ENCODE results near the gene MYOF. TPM values are rescaled to one million over a fixed set of nuclear protein-coding genes. Genes with fewer than 3 reads are reported as not detected.

MYOF gene
- total and polyA plus RNA-seq, 2 of the 8 experiments (the other 6 are each of a cell fraction or from before 2014, with no cell fraction given) = 0.98 to 2.3 TPM

- Histone ChIP-seq H2BK12ac (ENCODE audit: low read depth, low read length) (peak overlapping the region; percentile 95), H4K5ac (ENCODE audit: insufficient read length, low read depth, low read length) (no peak overlapping the region), H3K23me2 (ENCODE audit: low read depth, low read length) (no peaks in the 10 kb centered on the region; the same call in 1 of the 2 replicates), H3K9ac (replicated peaks in 1 of 4; ENCODE audit: extremely low read depth in 1 of 4, low read depth in 3 of 4, low read length in 3 of 4) (peak overlapping the region in 3 of 4 experiments; percentile 2 to 57 (median 15); a peak in 4 of 7 replicates), H3K27me3 (replicated peaks in 1 of 4; ENCODE audit: control insufficient read depth in 3 of 4, extremely low read depth in 1 of 4, insufficient read depth in 3 of 4, low read length in 3 of 4) (no peaks in the 10 kb centered on the region), H4K20me1 (replicated peaks in 1 of 2; ENCODE audit: control insufficient read depth in 1 of 2, insufficient read depth in 2 of 2, low read length in 2 of 2) (no peaks in the 10 kb centered on the region), H2BK15ac (ENCODE audit: low read length) (peak overlapping the region; percentile 9; the same call in 1 of the 2 replicates), H2BK20ac (ENCODE audit: low read length) (peak overlapping the region; percentile 57; the same call in 1 of the 2 replicates), H3K9me3 (ENCODE audit: insufficient read depth in 2 of 2, low read depth in 1 of 2, low read length in 1 of 2) (no peaks in the 10 kb centered on the region), H4K91ac (replicated peaks; ENCODE audit: insufficient read length, low read length) (peak overlapping the region; percentile 56), H3K14ac (ENCODE audit: insufficient read length) (no peak overlapping the region), H3K4me1 (replicated peaks in 1 of 4; ENCODE audit: control insufficient read depth in 3 of 4, insufficient read depth in 4 of 4, low read length in 3 of 4) (peaks cover 8 to 22% (median 10%) of the 10 kb centered on the region in 4 experiments; a peak in 6 of 7 replicates), H3K79me2 (ENCODE audit: control insufficient read depth in 1 of 2, insufficient read depth in 2 of 2, low read length in 2 of 2) (no peaks in the 10 kb centered on the region), H2BK120ac (replicated peaks; ENCODE audit: low read depth, low read length) (no peak overlapping the region), H4K8ac (ENCODE audit: extremely low read depth, insufficient read depth, low read length) (peak overlapping the region; percentile 72; the same call in 1 of the 2 replicates), H2AK5ac (ENCODE audit: low read depth, low read length) (peak overlapping the region; percentile 55; the same call in 1 of the 2 replicates), H3K23ac (ENCODE audit: insufficient read length) (no peak overlapping the region), H2AFZ (ENCODE audit: low read length) (no peak overlapping the region), H3K4me3 (ENCODE audit: extremely low read depth in 1 of 4, insufficient read depth in 2 of 4, low read depth in 3 of 4, low read length in 4 of 4) (peak overlapping the region in 2 of 4 experiments; percentile 7 to 29; a peak in 2 of 8 replicates), H3K36me3 (ENCODE audit: control insufficient read depth in 2 of 4, insufficient read depth in 4 of 4, low read length in 3 of 4) (no peaks in the 10 kb centered on the region), H3K18ac (ENCODE audit: extremely low read depth, low read length) (no peak overlapping the region), H3K56ac (replicated peaks; ENCODE audit: insufficient read length, low read depth, low read length) (no peak overlapping the region), H3K4me2 (ENCODE audit: insufficient read depth in 1 of 2, low read depth in 2 of 2, low read length in 2 of 2) (peak overlapping the region; percentile 12 to 65; a peak in 3 of 4 replicates), H2BK5ac (ENCODE audit: low read depth, low read length) (peak overlapping the region; percentile 87), H3K79me1 (ENCODE audit: low read depth, low read length) (no peaks in the 10 kb centered on the region), H3K4ac (replicated peaks; ENCODE audit: insufficient read length, low read depth, low read length) (no peak overlapping the region), H3K27ac (ENCODE audit: low read depth, low read length) (peak overlapping the region; percentile 83)
- ChIA-PET POLR2A (ENCODE audit: partially characterized antibody) (interaction anchor here (2.3 to 2.5 kb wide), 2 partner anchors 9 to 12 kb away, joined by 16 to 22 read pairs; no protein-coding TSS in a partner anchor), CTCF (ENCODE audit: partially characterized antibody) (interaction anchor here (0.6 to 4.4 kb wide), 10 partner anchors 10 to 71 kb away, joined by 3 to 29 read pairs (median 6); partner anchors contain the start of gene MYOF)
- WGBS, 2 experiments (ENCODE audit: extremely low coverage in 1 of 2, insufficient coverage in 1 of 2, insufficient read length in 1 of 2, insufficient replicate concordance in 2 of 2, low coverage in 1 of 2, low lambda C conversion rate in 2 of 2, missing lambda C conversion rate in 1 of 2) = 6% methylated on average over 8 of the region's 8 CpGs; no CpG with 5 or more reads in 1 of the 2 experiments
- peak; percentile 98 for FAIRE-seq
- DNase-seq (ENCODE audit: low read depth in 1 of 2, low spot score in 2 of 2) = peak; percentile 84 to 88
- TF ChIP-seq PHF8 (conservative IDR thresholded peaks at IDR 0.05; ENCODE audit: low read depth, low read length) = no peak; the same call in 1 of the 2 replicates
- peak; percentile 87 for TF ChIP-seq TBP (IDR thresholded peaks at IDR 0.05; ENCODE audit: low read depth, low read length)
- TF ChIP-seq NRF1 (IDR thresholded peaks at IDR 0.05; ENCODE audit: low read depth, low read length) = no peak
- 0 out of 2 replicates have a peak, but pooled peaks have one; percentile 12 for TF ChIP-seq USF2 (IDR thresholded peaks at IDR 0.05; ENCODE audit: low read length)
- TF ChIP-seq NANOG (IDR thresholded peaks at IDR 0.05; ENCODE audit: insufficient read depth, low read depth, low read length, poor library complexity, severe bottlenecking) = peak; percentile 56
- 0 out of 2 replicates have a peak, but pooled peaks have one; percentile 25 for TF ChIP-seq SRF (IDR thresholded peaks at IDR 0.05; ENCODE audit: low read depth, low read length)
- TF ChIP-seq GABPA (IDR thresholded peaks at IDR 0.05; ENCODE audit: borderline replicate concordance, insufficient read depth, low read length) = no peak
- TF ChIP-seq EGR1 (IDR thresholded peaks at IDR 0.05; ENCODE audit: borderline replicate concordance, low read depth, low read length) = no peak
- TF ChIP-seq TCF12 (IDR thresholded peaks at IDR 0.05; ENCODE audit: low read depth, low read length) = peak; percentile 91
- no peak; the same call in 1 of the 2 replicates for TF ChIP-seq CREB1 (IDR thresholded peaks at IDR 0.05)
These were observed 36.8 kb downstream of the MYOF start for GRCh38 chr10:93445097-93445960.
